Stimulated activated CD4-positive, alpha-beta T cell treated with anti-CD3 and anti-CD28 coated beads, Interleukin-15, amount 100 ng/mL, for 24 hours (primary cell): ENCODE measurements around the gene PRDM2.
A peak's percentile ranks its signal among the peaks of the same experiment; 100 is the strongest.

ENCODE experiments used
- DNase-seq: peaks from one replicate; pipeline ENCODE4 v3.0.0-alpha.2; 2020

The PRDM2 gene

GRCh38 chr1:13733711-13734110, 33.7 kb downstream of the PRDM2 start:
- DNase-seq, result no peak

GRCh38 chr1:13735168-13735930, 35.4 kb downstream of the PRDM2 start:
- no peak for DNase-seq

- DNase-seq, result no peak
These were observed 37.4 kb downstream of the PRDM2 start for GRCh38 chr1:13737398-13737797.

- DNase-seq, result no peak
These were observed 46.4 kb downstream of the PRDM2 start for GRCh38 chr1:13746342-13746741.

GRCh38 chr1:13748610-13749505, 48.9 kb downstream of the PRDM2 start:
- peak; percentile 96 for DNase-seq

- DNase-seq, result peak; percentile 65
These were observed 49.8 kb downstream of the PRDM2 start for GRCh38 chr1:13749543-13750341.

GRCh38 chr1:13751458-13751871, 51.5 kb downstream of the PRDM2 start:
- DNase-seq, result no peak

- no peak for DNase-seq
These were observed 52.0 kb downstream of the PRDM2 start for GRCh38 chr1:13751985-13752384.

- no peak for DNase-seq
These were observed 52.9 kb downstream of the PRDM2 start for GRCh38 chr1:13752852-13753251.

- DNase-seq, result no peak
These were observed 53.8 kb downstream of the PRDM2 start for GRCh38 chr1:13753636-13754402.

GRCh38 chr1:13754510-13755103, 54.6 kb downstream of the PRDM2 start:
- no peak for DNase-seq

- DNase-seq, result no peak
These were observed 56.7 kb downstream of the PRDM2 start for GRCh38 chr1:13756557-13757315.

- no peak for DNase-seq
These were observed 57.7 kb downstream of the PRDM2 start for GRCh38 chr1:13757693-13758092.

- no peak for DNase-seq
These were observed 59.1 kb downstream of the PRDM2 start for GRCh38 chr1:13759072-13759471.

- no peak for DNase-seq
These were observed 60.4 kb downstream of the PRDM2 start for GRCh38 chr1:13760340-13760739.

GRCh38 chr1:13760921-13761320, 60.9 kb downstream of the PRDM2 start:
- DNase-seq, result no peak

- DNase-seq, result no peak
These were observed 61.9 kb downstream of the PRDM2 start for GRCh38 chr1:13761883-13762282.

- DNase-seq, result no peak
These were observed 62.7 kb downstream of the PRDM2 start for GRCh38 chr1:13762642-13763041.

GRCh38 chr1:13763222-13763621, 63.2 kb downstream of the PRDM2 start:
- no peak for DNase-seq

- DNase-seq, result no peak
These were observed 64.0 kb downstream of the PRDM2 start for GRCh38 chr1:13763991-13764390.
